Measurements from ENCODE around the gene URB1.

DNA sequence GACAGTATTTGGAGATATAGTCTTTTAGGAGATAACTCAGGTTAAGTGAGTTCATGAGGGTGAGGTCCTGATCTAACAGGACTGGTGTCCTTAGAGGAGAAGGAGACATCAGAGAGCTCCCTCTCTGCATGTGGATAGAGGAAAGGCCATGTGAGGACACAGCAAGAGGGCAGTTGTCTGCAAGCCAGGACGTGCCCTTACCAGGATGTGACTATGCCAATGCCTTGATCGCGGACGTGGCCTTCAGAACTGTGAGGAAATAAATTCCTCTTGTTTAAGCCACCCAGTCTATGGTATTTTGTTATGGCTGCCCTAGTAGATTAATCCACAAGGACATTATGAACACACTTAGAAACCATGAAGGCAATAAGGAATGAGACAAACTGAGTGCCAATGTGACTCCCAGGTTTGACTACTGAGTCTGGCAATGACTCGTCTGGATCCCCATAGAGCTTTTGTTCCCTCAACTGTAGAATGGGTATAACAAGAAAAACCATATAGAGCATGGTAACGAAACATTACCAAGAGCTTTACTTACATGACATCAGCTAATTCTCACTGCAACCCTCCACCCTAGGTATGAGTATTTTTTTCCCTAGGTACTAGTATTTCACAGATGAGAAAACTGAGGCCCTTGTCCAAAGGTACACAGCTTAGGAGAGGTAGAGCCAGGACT is 6.5 kb downstream of the URB1 start:
- no peak for TF ChIP-seq CTCF (optimal IDR thresholded peaks at IDR 0.05 in 1 of 3, IDR thresholded peaks at IDR 0.05 in 1 of 3, conservative IDR thresholded peaks at IDR 0.05 in 1 of 3; ENCODE audit: extremely low read depth in 1 of 3, insufficient read depth in 2 of 3, low read length in 3 of 3)
- TF ChIP-seq EZH2 (IDR thresholded peaks at IDR 0.05; ENCODE audit: low read length) = no peak

Data from keratinocyte (primary cell).